K562 (cell line): ENCODE measurements around the gene RNU6-9. TPM values are rescaled to one million over a fixed set of nuclear protein-coding genes. Genes with fewer than 3 reads are reported as not detected.

Experiments used
- BACH1 ChIP-seq: fragments of 200-800 bp; sonication (Bioruptor generic); IDR thresholded peaks from 2 replicates; pipeline ENCODE4 v1.6.1; 2016; ENCODE audit warnings: missing genetic modification characterization, missing compliant biosample characterization
- CHD4 ChIP-seq: fragments of 200-600 bp; sonication (generic); IDR thresholded peaks from 3 replicates; pipeline ENCODE4 v1.6.1; 2012; ENCODE audit warnings: low read depth, mild to moderate bottlenecking, mixed read lengths, low read length, inconsistent platforms; ENCODE audit not compliant: insufficient read depth, insufficient replicate concordance, poor library complexity, severe bottlenecking
- GTF2E2 ChIP-seq: fragments of 200-800 bp; sonication (Bioruptor generic); IDR thresholded peaks from 2 replicates; pipeline ENCODE4 v1.6.1; 2016; ENCODE audit warnings: missing genetic modification characterization, missing compliant biosample characterization
- HDAC1 ChIP-seq, 2 experiments: fragments of 450-650 bp; IDR thresholded peaks; 2 replicates each; pipeline ENCODE4 v1.6.1; 2016 to 2017; ENCODE audit warnings: inconsistent platforms in 1 of 2, mild to moderate bottlenecking in 1 of 2, moderate library complexity in 1 of 2
- HNRNPLL ChIP-seq: fragments of 200-400 bp; formaldehyde crosslinking; IDR thresholded peaks from 2 replicates; pipeline ENCODE4 v1.6.1; 2017; ENCODE audit warnings: low read length, low read depth, mild to moderate bottlenecking; ENCODE audit not compliant: poor library complexity, severe bottlenecking
- ILK ChIP-seq: fragments of 450-650 bp; IDR thresholded peaks from 2 replicates; pipeline ENCODE4 v1.6.1; 2016; ENCODE audit warnings: missing genetic modification characterization, low read depth, mild to moderate bottlenecking, missing compliant biosample characterization, moderate library complexity, borderline replicate concordance
- KDM5B ChIP-seq: fragments of 200-600 bp; sonication (generic); IDR thresholded peaks from 2 replicates; pipeline ENCODE4 v1.6.1; 2012; ENCODE audit warnings: low read depth, mild to moderate bottlenecking, moderate library complexity, low read length, control low read depth, inconsistent platforms; ENCODE audit not compliant: insufficient replicate concordance
- PCBP1 ChIP-seq: fragments of 200-400 bp; formaldehyde crosslinking; IDR thresholded peaks from 2 replicates; pipeline ENCODE4 v1.6.1; 2018; ENCODE audit warnings: mild to moderate bottlenecking, low read depth, low read length; ENCODE audit not compliant: poor library complexity, severe bottlenecking
- RBM22 ChIP-seq: fragments of 200-400 bp; formaldehyde crosslinking; IDR thresholded peaks from 2 replicates; pipeline ENCODE4 v1.6.1; 2018; ENCODE audit warnings: low read length, low read depth; ENCODE audit not compliant: poor library complexity, severe bottlenecking
- RBM34 ChIP-seq: fragments of 200-400 bp; formaldehyde crosslinking; IDR thresholded peaks from 2 replicates; pipeline ENCODE4 v1.6.1; 2018; ENCODE audit warnings: low read length, borderline replicate concordance; ENCODE audit not compliant: insufficient read depth
- SP2 ChIP-seq: IDR thresholded peaks from 2 replicates; pipeline ENCODE4 v1.6.1; 2011; ENCODE audit warnings: mild to moderate bottlenecking, low read depth, low read length, moderate library complexity; ENCODE audit not compliant: poor library complexity, severe bottlenecking; ENCODE audit errors: extremely low read depth
- SREBF2 ChIP-seq: sonication (generic); formaldehyde crosslinking; IDR thresholded peaks from 2 replicates; pipeline ENCODE4 v1.4.0; 2020; ENCODE audit warnings: mild to moderate bottlenecking, missing genetic modification reagents
- TEAD2 ChIP-seq: fragments of 450-650 bp; IDR thresholded peaks from 2 replicates; pipeline ENCODE4 v1.6.1; 2016; ENCODE audit warnings: missing genetic modification characterization, control low read depth, missing compliant biosample characterization
- ZNF212 ChIP-seq: fragments of 450-650 bp; formaldehyde crosslinking; IDR thresholded peaks from 2 replicates; pipeline ENCODE4 v1.4.0; 2020; ENCODE audit warnings: mild to moderate bottlenecking
- ZNF232 ChIP-seq: sonication (generic); formaldehyde crosslinking; IDR thresholded peaks from 2 replicates; pipeline ENCODE4 v1.8.0; 2022; ENCODE audit warnings: mild to moderate bottlenecking, missing genetic modification reagents
- polyA plus RNA-seq, 8 experiments: library from polyadenylated mRNA; depleted of rRNA in 4 of 8; stranded (reverse) in 5 of 8; unstranded in 3 of 8; fragments of >200 nt; fragmentation: Nextera tagmentation in 2 of 8; fragmentation: Illumina TruSeq in 1 of 8; extraction: Ambion mirVana in 2 of 8; extraction: Trizol in 1 of 8; gene quantifications; 2 replicates each; pipeline versions ENCODE4 v1.2.1 to v1.2.3, GENCODE V29; 2011 to 2014; ENCODE audit warnings: inconsistent platforms in 1 of 8, missing spikeins in 1 of 8
- total RNA-seq, 7 experiments: library from RNA; depleted of rRNA in 6 of 7; stranded (reverse); fragments of >200 nt in 6 of 7; fragmentation: Illumina TruSeq in 2 of 7; extraction: Trizol in 2 of 7; gene quantifications; 2 replicates each; pipeline versions ENCODE4 v1.2.1 to v1.2.3, GENCODE V29; 2011 to 2021; ENCODE audit warnings: low replicate concordance in 1 of 7
- TF ChIP-seq, protein P1 (sequence below), 3 experiments: IDR thresholded peaks in 2 of 3; conservative IDR thresholded peaks in 1 of 3; 2 replicates each; pipeline ENCODE4 v1.5.1; 2011 to 2012; ENCODE audit warnings: low read length in 3 of 3, mild to moderate bottlenecking in 3 of 3, control low read depth in 2 of 3, improper control_type of control experiment in 1 of 3, inconsistent platforms in 1 of 3, low read depth in 1 of 3, mixed read lengths in 1 of 3, moderate library complexity in 1 of 3; ENCODE audit not compliant: insufficient read depth in 2 of 3
- TF ChIP-seq, protein P2 (sequence below): fragments of 450-650 bp; IDR thresholded peaks from 2 replicates; pipeline ENCODE4 v1.6.1; 2018; ENCODE audit not compliant: partially characterized antibody
- TF ChIP-seq, protein P3 (sequence below): IDR thresholded peaks from 2 replicates; pipeline ENCODE4 v1.6.1; 2016; ENCODE audit warnings: missing genetic modification characterization, missing compliant biosample characterization

The RNU6-9 gene
- total and polyA plus RNA-seq, 9 of the 15 experiments (the other 6 are each of a cell fraction or from before 2014, with no cell fraction given), result not detected

DNA sequence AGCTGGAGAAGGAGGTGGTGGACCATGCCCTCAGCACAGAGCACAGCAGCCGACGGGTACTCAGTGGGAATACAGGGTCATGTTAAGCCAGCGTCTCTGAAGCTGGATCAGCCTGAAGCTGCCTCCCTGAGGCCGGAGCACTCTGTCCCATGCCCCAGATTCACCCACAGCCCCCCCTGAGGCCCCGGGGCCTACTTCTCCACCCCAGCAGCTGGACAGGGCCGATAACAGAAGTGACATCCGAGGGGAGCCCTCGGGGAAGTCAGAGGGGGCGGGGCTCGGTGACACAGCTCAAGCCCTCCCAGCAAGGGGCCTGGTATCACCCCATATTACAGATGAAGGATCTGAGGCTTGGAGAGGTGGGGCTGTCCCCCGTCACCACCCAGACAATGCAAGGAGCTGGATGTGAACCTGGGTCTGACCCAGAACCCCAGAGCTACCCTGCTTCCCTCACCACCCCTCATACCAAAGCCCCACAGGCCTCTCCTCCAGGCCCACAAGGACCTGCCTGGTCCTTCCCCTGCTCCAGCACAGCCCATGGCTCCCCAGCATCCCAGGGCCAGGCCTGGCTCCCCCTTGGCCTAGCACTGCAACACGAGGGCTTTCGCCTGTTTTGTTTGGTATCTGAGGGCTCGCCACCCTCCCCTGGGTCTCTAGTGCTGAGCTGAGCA lies 14.0 kb downstream of the RNU6-9 start (continued):
- TF ChIP-seq, protein P1, sequence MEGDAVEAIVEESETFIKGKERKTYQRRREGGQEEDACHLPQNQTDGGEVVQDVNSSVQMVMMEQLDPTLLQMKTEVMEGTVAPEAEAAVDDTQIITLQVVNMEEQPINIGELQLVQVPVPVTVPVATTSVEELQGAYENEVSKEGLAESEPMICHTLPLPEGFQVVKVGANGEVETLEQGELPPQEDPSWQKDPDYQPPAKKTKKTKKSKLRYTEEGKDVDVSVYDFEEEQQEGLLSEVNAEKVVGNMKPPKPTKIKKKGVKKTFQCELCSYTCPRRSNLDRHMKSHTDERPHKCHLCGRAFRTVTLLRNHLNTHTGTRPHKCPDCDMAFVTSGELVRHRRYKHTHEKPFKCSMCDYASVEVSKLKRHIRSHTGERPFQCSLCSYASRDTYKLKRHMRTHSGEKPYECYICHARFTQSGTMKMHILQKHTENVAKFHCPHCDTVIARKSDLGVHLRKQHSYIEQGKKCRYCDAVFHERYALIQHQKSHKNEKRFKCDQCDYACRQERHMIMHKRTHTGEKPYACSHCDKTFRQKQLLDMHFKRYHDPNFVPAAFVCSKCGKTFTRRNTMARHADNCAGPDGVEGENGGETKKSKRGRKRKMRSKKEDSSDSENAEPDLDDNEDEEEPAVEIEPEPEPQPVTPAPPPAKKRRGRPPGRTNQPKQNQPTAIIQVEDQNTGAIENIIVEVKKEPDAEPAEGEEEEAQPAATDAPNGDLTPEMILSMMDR (IDR thresholded peaks at IDR 0.05 in 2 of 3, conservative IDR thresholded peaks at IDR 0.05 in 1 of 3; ENCODE audit: insufficient read depth in 2 of 3, low read depth in 1 of 3, low read length in 3 of 3), result peak in 2 of 3 experiments; percentile 14 to 32; a peak in 3 of 6 replicates
- TF ChIP-seq, protein P2, sequence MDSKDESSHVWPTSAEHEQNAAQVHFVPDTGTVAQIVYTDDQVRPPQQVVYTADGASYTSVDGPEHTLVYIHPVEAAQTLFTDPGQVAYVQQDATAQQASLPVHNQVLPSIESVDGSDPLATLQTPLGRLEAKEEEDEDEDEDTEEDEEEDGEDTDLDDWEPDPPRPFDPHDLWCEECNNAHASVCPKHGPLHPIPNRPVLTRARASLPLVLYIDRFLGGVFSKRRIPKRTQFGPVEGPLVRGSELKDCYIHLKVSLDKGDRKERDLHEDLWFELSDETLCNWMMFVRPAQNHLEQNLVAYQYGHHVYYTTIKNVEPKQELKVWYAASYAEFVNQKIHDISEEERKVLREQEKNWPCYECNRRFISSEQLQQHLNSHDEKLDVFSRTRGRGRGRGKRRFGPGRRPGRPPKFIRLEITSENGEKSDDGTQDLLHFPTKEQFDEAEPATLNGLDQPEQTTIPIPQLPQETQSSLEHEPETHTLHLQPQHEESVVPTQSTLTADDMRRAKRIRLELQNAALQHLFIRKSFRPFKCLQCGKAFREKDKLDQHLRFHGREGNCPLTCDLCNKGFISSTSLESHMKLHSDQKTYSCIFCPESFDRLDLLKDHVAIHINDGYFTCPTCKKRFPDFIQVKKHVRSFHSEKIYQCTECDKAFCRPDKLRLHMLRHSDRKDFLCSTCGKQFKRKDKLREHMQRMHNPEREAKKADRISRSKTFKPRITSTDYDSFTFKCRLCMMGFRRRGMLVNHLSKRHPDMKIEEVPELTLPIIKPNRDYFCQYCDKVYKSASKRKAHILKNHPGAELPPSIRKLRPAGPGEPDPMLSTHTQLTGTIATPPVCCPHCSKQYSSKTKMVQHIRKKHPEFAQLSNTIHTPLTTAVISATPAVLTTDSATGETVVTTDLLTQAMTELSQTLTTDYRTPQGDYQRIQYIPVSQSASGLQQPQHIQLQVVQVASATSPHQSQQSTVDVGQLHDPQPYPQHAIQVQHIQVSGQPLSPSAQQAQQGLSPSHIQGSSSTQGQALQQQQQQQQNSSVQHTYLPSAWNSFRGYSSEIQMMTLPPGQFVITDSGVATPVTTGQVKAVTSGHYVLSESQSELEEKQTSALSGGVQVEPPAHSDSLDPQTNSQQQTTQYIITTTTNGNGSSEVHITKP, result peak; percentile 45
- TF ChIP-seq CHD4, result peak; percentile 72
- TF ChIP-seq KDM5B, result peak; percentile 39
- TF ChIP-seq HDAC1 (IDR thresholded peaks at IDR 0.05), result peak in 1 of 2 experiments; percentile 85; a peak in 2 of 4 replicates
- no peak for TF ChIP-seq SP2
- TF ChIP-seq, protein P3, sequence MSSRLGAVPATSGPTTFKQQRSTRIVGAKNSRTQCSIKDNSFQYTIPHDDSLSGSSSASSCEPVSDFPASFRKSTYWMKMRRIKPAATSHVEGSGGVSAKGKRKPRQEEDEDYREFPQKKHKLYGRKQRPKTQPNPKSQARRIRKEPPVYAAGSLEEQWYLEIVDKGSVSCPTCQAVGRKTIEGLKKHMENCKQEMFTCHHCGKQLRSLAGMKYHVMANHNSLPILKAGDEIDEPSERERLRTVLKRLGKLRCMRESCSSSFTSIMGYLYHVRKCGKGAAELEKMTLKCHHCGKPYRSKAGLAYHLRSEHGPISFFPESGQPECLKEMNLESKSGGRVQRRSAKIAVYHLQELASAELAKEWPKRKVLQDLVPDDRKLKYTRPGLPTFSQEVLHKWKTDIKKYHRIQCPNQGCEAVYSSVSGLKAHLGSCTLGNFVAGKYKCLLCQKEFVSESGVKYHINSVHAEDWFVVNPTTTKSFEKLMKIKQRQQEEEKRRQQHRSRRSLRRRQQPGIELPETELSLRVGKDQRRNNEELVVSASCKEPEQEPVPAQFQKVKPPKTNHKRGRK (tag), result no peak
- TF ChIP-seq PCBP1, result peak; percentile 50
- TF ChIP-seq RBM34, result no peak
- TF ChIP-seq BACH1 (tag), result no peak
- no peak; the same call in 1 of the 2 replicates for TF ChIP-seq ZNF232
- no peak for TF ChIP-seq ZNF212 (CRISPR knock-in tag)
- TF ChIP-seq HNRNPLL, result no peak
- no peak for TF ChIP-seq TEAD2 (tag)
- TF ChIP-seq ILK, result no peak
- peak; percentile 36; the same call in 1 of the 2 replicates for TF ChIP-seq GTF2E2
- TF ChIP-seq SREBF2 (CRISPR knock-in tag), result no peak
- TF ChIP-seq RBM22, result peak; percentile 35
